Caco-2 (cell line): Measurements from ENCODE around the gene SDHC. TPM values are rescaled to one million over a fixed set of nuclear protein-coding genes. Genes with fewer than 3 reads are reported as not detected.

Source experiments
- BruUV-seq: library from RNA; stranded (reverse); fragments of 400-500 nt; replicated peaks from 2 replicates; lab custom pipeline; 2021; lab: Mats Ljungman, UMichigan
- CTCF ChIA-PET: fragments of 300-600 bp; sonication (Branson Sonifier 250); formaldehyde crosslinking; loops from one replicate; lab custom pipeline; 2022; ENCODE audit warnings: antibody characterized with exemption; lab: Charles Lee
- POLR2A ChIA-PET: fragments of 300-600 bp; sonication (Branson Sonifier 250); formaldehyde crosslinking; loops from one replicate; lab custom pipeline; 2022; ENCODE audit warnings: antibody characterized with exemption; lab: Charles Lee
- DNase-seq, 2 experiments: peaks; one replicate each; pipeline versions ENCODE4 v3.0.0 to v3.0.0-alpha.2; 2020 to 2022
- H3K27me3 ChIP-seq: replicated peaks from 2 replicates; pipeline ENCODE4 v1.6.0; 2011; ENCODE audit warnings: low read length; ENCODE audit not compliant: control insufficient read depth, insufficient read depth
- H3K36me3 ChIP-seq: 2 replicates; pipeline ENCODE4 v1.5.1; 2011; ENCODE audit warnings: low read length; ENCODE audit not compliant: control insufficient read depth, insufficient read depth
- H3K4me1 ChIP-seq: fragments of 250-450 bp; sonication (Bioruptor Pico); 2 replicates; pipeline ENCODE4 v1.5.1; 2020; ENCODE audit warnings: mild to moderate bottlenecking
- H3K4me3 ChIP-seq: 2 replicates; pipeline ENCODE4 v1.5.1; 2011; ENCODE audit warnings: low read depth, mild to moderate bottlenecking, control low read depth, low read length
- H3K9me3 ChIP-seq: fragments of 250-450 bp; sonication (Bioruptor Pico); 2 replicates; pipeline ENCODE4 v1.5.1; 2020; ENCODE audit warnings: mild to moderate bottlenecking, moderate library complexity
- H3K27ac Mint-ChIP-seq: one replicate; pipeline ENCODE4 v1.8.0; 2022; ENCODE audit warnings: mixed read lengths; ENCODE audit not compliant: unreplicated experiment
- H3K27me3 Mint-ChIP-seq: one replicate; pipeline ENCODE4 v1.8.0; 2022; ENCODE audit warnings: mixed read lengths; ENCODE audit not compliant: insufficient read depth, unreplicated experiment
- H3K36me3 Mint-ChIP-seq: one replicate; pipeline ENCODE4 v1.8.0; 2022; ENCODE audit warnings: mild to moderate bottlenecking, mixed read lengths; ENCODE audit not compliant: insufficient read depth, unreplicated experiment
- H3K4me1 Mint-ChIP-seq: one replicate; pipeline ENCODE4 v1.8.0; 2022; ENCODE audit warnings: low read depth, mixed read lengths; ENCODE audit not compliant: unreplicated experiment
- H3K4me3 Mint-ChIP-seq: one replicate; pipeline ENCODE4 v1.8.0; 2022; ENCODE audit warnings: mild to moderate bottlenecking, moderate library complexity, mixed read lengths; ENCODE audit not compliant: unreplicated experiment
- H3K9me3 Mint-ChIP-seq: one replicate; pipeline ENCODE4 v1.8.0; 2022; ENCODE audit warnings: mixed read lengths; ENCODE audit not compliant: unreplicated experiment
- CTCF ChIP-seq, 2 experiments: fragments of 200-600 bp in 1 of 2; IDR thresholded peaks; 1 replicate in 1 of 2; 2 replicates in 1 of 2; pipeline versions ENCODE4 v1.5.1 to v1.8.0; 2011 to 2022; ENCODE audit warnings: antibody characterized with exemption in 1 of 2, control low read depth in 1 of 2, inconsistent platforms in 1 of 2, low read depth in 1 of 2, low read length in 1 of 2, mild to moderate bottlenecking in 1 of 2, moderate library complexity in 1 of 2; ENCODE audit not compliant: insufficient read depth in 1 of 2, severe bottlenecking in 1 of 2, unreplicated experiment in 1 of 2
- intact Hi-C: fragments of 100-400 bp; cut with micrococcal nuclease; formaldehyde crosslinking; loops from one replicate; pipeline ENCODE4 v1.10.0; 2022; ENCODE audit not compliant: unreplicated experiment
- total RNA-seq: library from RNA; stranded (reverse); gene quantifications from 2 replicates; pipeline ENCODE4 v1.2.3, GENCODE V29; 2022

Gene SDHC
- total RNA-seq, 1 experiment from 2014 or later = 261 TPM

GRCh38 chr1:161335796-161336195, 21.6 kb downstream of the SDHC start:
- intact Hi-C loops = no loop called here
- H3K4me3 ChIP-seq = no peak overlapping the region
- peaks cover 77% of the 10 kb centered on the region for H3K36me3 Mint-ChIP-seq
- no peaks in the 10 kb centered on the region for H3K4me1 ChIP-seq
- H3K4me3 Mint-ChIP-seq = no peak overlapping the region
- TF ChIP-seq CTCF (IDR thresholded peaks at IDR 0.05; ENCODE audit: insufficient read depth in 1 of 2, low read depth in 1 of 2, low read length in 1 of 2, severe bottlenecking in 1 of 2, unreplicated experiment in 1 of 2) = no peak
- ChIA-PET CTCF (no interaction called here), POLR2A (no interaction called here)
- BruUV-seq = no TSS peak
- H3K9me3 ChIP-seq = no peaks in the 10 kb centered on the region
- H3K36me3 ChIP-seq = no peaks in the 10 kb centered on the region
- H3K4me1 Mint-ChIP-seq = no peaks in the 10 kb centered on the region
- no peak for DNase-seq
- no peaks in the 10 kb centered on the region for H3K27me3 Mint-ChIP-seq
- H3K9me3 Mint-ChIP-seq = no peaks in the 10 kb centered on the region
- no peak overlapping the region for H3K27ac Mint-ChIP-seq
- H3K27me3 ChIP-seq = no peaks in the 10 kb centered on the region

DNA sequence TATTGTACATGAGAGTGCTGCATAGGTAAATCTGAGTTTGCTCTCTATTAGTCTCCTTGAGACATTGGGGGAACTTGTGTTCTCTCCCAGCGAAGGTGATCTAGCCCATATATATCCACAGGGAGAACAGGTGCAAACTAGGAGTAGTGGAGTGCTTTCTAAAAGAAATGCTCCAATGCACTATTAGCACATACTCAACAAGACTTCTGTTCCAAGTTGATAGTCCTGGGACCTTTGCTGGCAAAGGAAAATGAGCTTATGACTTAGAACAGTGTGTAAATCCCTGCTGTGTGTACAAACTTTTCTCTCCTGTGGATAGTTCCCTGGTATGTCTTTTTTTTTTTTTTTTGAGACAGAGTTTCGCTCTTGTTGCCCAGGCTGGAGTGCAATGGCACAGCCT, 28.0 kb downstream of the SDHC start:
- no TSS peak for BruUV-seq
- no peak for DNase-seq
- Mint-ChIP-seq H3K9me3 (no peaks in the 10 kb centered on the region), H3K27me3 (no peaks in the 10 kb centered on the region), H3K36me3 (peaks cover 66% of the 10 kb centered on the region), H3K27ac (no peak overlapping the region), H3K4me3 (no peak overlapping the region), H3K4me1 (no peaks in the 10 kb centered on the region)
- intact Hi-C loops = no loop called here
- no peaks in the 10 kb centered on the region for H3K4me1 ChIP-seq
- no peak overlapping the region for H3K4me3 ChIP-seq
- no peaks in the 10 kb centered on the region for H3K9me3 ChIP-seq
- H3K27me3 ChIP-seq = no peaks in the 10 kb centered on the region
- POLR2A ChIA-PET = no interaction called here
- CTCF ChIA-PET = interaction anchor here (0.7 kb wide), 1 partner anchor 93 kb away, joined by 3 read pairs; no protein-coding TSS in a partner anchor
- H3K36me3 ChIP-seq = no peaks in the 10 kb centered on the region
- no peak for TF ChIP-seq CTCF (IDR thresholded peaks at IDR 0.05; ENCODE audit: insufficient read depth in 1 of 2, low read depth in 1 of 2, low read length in 1 of 2, severe bottlenecking in 1 of 2, unreplicated experiment in 1 of 2)

DNA sequence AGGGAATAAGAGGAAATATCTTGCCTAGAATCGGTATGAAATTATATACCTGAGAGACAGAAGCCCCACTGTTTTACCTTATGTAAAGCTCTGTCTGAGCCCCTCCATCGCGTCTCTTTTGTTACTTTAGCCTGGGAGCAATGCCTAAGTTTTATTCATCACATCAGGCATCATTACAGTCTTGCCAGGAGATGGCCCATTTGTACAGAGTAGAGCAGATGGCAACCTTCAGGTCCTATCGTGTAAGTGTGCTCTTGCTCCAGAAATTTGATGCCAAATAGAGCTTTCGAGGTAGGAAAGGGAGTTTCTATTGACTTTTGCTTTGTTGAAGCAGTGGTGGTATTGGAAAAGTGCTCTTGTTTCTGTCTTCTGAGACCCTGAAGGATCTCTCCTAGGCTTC, 28.6 kb downstream of the SDHC start:
- H3K9me3 ChIP-seq = no peaks in the 10 kb centered on the region
- POLR2A ChIA-PET = no interaction called here
- no peak for DNase-seq
- Mint-ChIP-seq H3K27ac (no peak overlapping the region), H3K4me3 (no peak overlapping the region), H3K36me3 (peaks cover 65% of the 10 kb centered on the region), H3K9me3 (no peaks in the 10 kb centered on the region), H3K27me3 (no peaks in the 10 kb centered on the region), H3K4me1 (no peaks in the 10 kb centered on the region)
- no TSS peak for BruUV-seq
- intact Hi-C loops = no loop called here
- CTCF ChIA-PET = no interaction called here
- H3K36me3 ChIP-seq = no peaks in the 10 kb centered on the region
- no peak for TF ChIP-seq CTCF (IDR thresholded peaks at IDR 0.05; ENCODE audit: insufficient read depth in 1 of 2, low read depth in 1 of 2, low read length in 1 of 2, severe bottlenecking in 1 of 2, unreplicated experiment in 1 of 2)
- H3K4me3 ChIP-seq = no peak overlapping the region
- H3K4me1 ChIP-seq = no peaks in the 10 kb centered on the region
- H3K27me3 ChIP-seq = no peaks in the 10 kb centered on the region
